Neural cell (in vitro differentiated cells): ENCODE results near the gene SPOCD1. TPM values are rescaled to one million over a fixed set of nuclear protein-coding genes. Genes with fewer than 3 reads are reported as not detected.
A peak's percentile ranks its signal among the peaks of the same experiment; 100 is the strongest.

Experiments used
- H2AFZ ChIP-seq: fragments of 200-600, 300-800 bp; sonication (generic), shearing (Covaris generic); 2 replicates; pipeline ENCODE4 v1.6.0; 2014; ENCODE audit warnings: low read depth, mild to moderate bottlenecking, antibody characterized with exemption, low read length, moderate library complexity
- H3F3A ChIP-seq: fragments of 200-600 bp; shearing (Covaris generic); 2 replicates; pipeline ENCODE4 v1.6.1; 2016; ENCODE audit warnings: mild to moderate bottlenecking, moderate library complexity, mixed read lengths, antibody characterized with exemption, low read length; ENCODE audit not compliant: insufficient read depth, poor library complexity, severe bottlenecking
- H3K27ac ChIP-seq: fragments of 200-600, 300-800 bp; sonication (generic), shearing (Covaris generic); 2 replicates; pipeline ENCODE4 v1.5.1; 2014; ENCODE audit warnings: mild to moderate bottlenecking, low read length, moderate library complexity
- H3K27me3 ChIP-seq: fragments of 300-800, 200-600 bp; sonication (generic), shearing (Covaris generic); 2 replicates; pipeline ENCODE4 v1.6.0; 2014; ENCODE audit warnings: mild to moderate bottlenecking, low read depth, low read length, moderate library complexity; ENCODE audit not compliant: insufficient read depth
- H3K36me3 ChIP-seq: fragments of 300-800, 200-600 bp; sonication (generic), shearing (Covaris generic); 2 replicates; pipeline ENCODE4 v1.5.1; 2014; ENCODE audit warnings: mild to moderate bottlenecking, antibody characterized with exemption, low read length, moderate library complexity; ENCODE audit not compliant: insufficient read depth
- H3K4me2 ChIP-seq: fragments of 300-800, 200-600 bp; sonication (generic), shearing (Covaris generic); 2 replicates; pipeline ENCODE4 v1.6.0; 2014; ENCODE audit warnings: mild to moderate bottlenecking, low read length
- H3K4me3 ChIP-seq: fragments of 300-800, 200-600 bp; sonication (generic), shearing (Covaris generic); 2 replicates; pipeline ENCODE4 v1.5.1; 2014; ENCODE audit warnings: mild to moderate bottlenecking, low read length, moderate library complexity
- H3K79me2 ChIP-seq: fragments of 200-600 bp; shearing (Covaris generic); replicated peaks from 2 replicates; pipeline ENCODE4 v1.6.0; 2014; ENCODE audit warnings: mild to moderate bottlenecking, low read length, moderate library complexity; ENCODE audit not compliant: insufficient read depth
- H3K9ac ChIP-seq: fragments of 300-800, 200-600 bp; sonication (generic), shearing (Covaris generic); 2 replicates; pipeline ENCODE4 v1.6.1; 2016; ENCODE audit warnings: mild to moderate bottlenecking, low read length, mixed read lengths
- H3K9me2 ChIP-seq: fragments of 200-600 bp; shearing (Covaris generic); 2 replicates; pipeline ENCODE4 v1.6.1; 2016; ENCODE audit warnings: mild to moderate bottlenecking, low read length, mixed read lengths; ENCODE audit not compliant: insufficient read depth
- H3K9me3 ChIP-seq: fragments of 200-600, 300-800 bp; sonication (generic), shearing (Covaris generic); 2 replicates; pipeline ENCODE4 v1.6.1; 2016; ENCODE audit warnings: mild to moderate bottlenecking, mixed run types, low read length, moderate library complexity, mixed read lengths
- H4K20me1 ChIP-seq: fragments of 200-600 bp; shearing (Covaris generic); 2 replicates; pipeline ENCODE4 v1.6.1; 2016; ENCODE audit warnings: mild to moderate bottlenecking, mixed run types; ENCODE audit not compliant: insufficient read depth
- EP300 ChIP-seq: fragments of 450-650 bp; conservative IDR thresholded peaks from 2 replicates; pipeline ENCODE4 v1.6.1; 2014; ENCODE audit warnings: antibody characterized with exemption, mild to moderate bottlenecking, moderate library complexity; ENCODE audit not compliant: poor library complexity, severe bottlenecking
- EZH2 ChIP-seq: fragments of 200-600, 300-800 bp; shearing (Covaris generic), sonication (generic); IDR thresholded peaks from 2 replicates; pipeline ENCODE4 v1.6.1; 2014; ENCODE audit warnings: antibody characterized with exemption, low read length, borderline replicate concordance, mild to moderate bottlenecking; ENCODE audit not compliant: insufficient read depth, poor library complexity, severe bottlenecking
- MXI1 ChIP-seq: fragments of 450-650 bp; conservative IDR thresholded peaks from 2 replicates; pipeline ENCODE4 v1.6.1; 2014; ENCODE audit warnings: antibody characterized with exemption, mild to moderate bottlenecking; ENCODE audit not compliant: poor library complexity, severe bottlenecking
- POLR2AphosphoS5 ChIP-seq: IDR thresholded peaks from 2 replicates; pipeline ENCODE4 v1.6.1; 2012
- RAD21 ChIP-seq: fragments of 450-650 bp; conservative IDR thresholded peaks from 2 replicates; pipeline ENCODE4 v1.6.1; 2014; ENCODE audit warnings: antibody characterized with exemption, mild to moderate bottlenecking, moderate library complexity
- SMC3 ChIP-seq: fragments of 450-650 bp; conservative IDR thresholded peaks from 2 replicates; pipeline ENCODE4 v1.6.1; 2014; ENCODE audit warnings: antibody characterized with exemption, mild to moderate bottlenecking, moderate library complexity; ENCODE audit not compliant: poor library complexity
- TAF1 ChIP-seq: IDR thresholded peaks from 2 replicates; pipeline ENCODE4 v1.6.1; 2012; ENCODE audit warnings: low read depth
- polyA plus RNA-seq: library from polyadenylated mRNA; depleted of rRNA; stranded (reverse); fragments of >200 nt; gene quantifications from 2 replicates; pipeline ENCODE4 v1.2.3, GENCODE V29; 2014
- TF ChIP-seq, protein P1 (sequence below): fragments of 450-650 bp; IDR thresholded peaks from 2 replicates; pipeline ENCODE4 v1.5.1; 2014; ENCODE audit warnings: antibody characterized with exemption, mild to moderate bottlenecking, moderate library complexity; ENCODE audit not compliant: poor library complexity, severe bottlenecking
- TF ChIP-seq, protein P2 (sequence below): IDR thresholded peaks from 2 replicates; pipeline ENCODE4 v1.6.1; 2012; ENCODE audit warnings: borderline replicate concordance

Gene SPOCD1
- polyA plus RNA-seq, 1 donor from 2014 or later, result not detected

GRCh38 chr1:31787786-31788137 lies 28.1 kb downstream of the SPOCD1 start:
- Histone ChIP-seq H3K27ac (no peak overlapping the region), H3K9me2 (no peaks in the 10 kb centered on the region), H3K4me2 (no peak overlapping the region), H3K27me3 (no peaks in the 10 kb centered on the region), H3F3A (no peaks in the 10 kb centered on the region), H3K9me3 (no peaks in the 10 kb centered on the region), H3K36me3 (no peaks in the 10 kb centered on the region), H4K20me1 (no peaks in the 10 kb centered on the region), H3K4me3 (peak overlapping the region; percentile 72), H3K79me2 (no peaks in the 10 kb centered on the region), H3K9ac (peak overlapping the region; percentile 70), H2AFZ (no peak overlapping the region)
- TF ChIP-seq, protein P1, sequence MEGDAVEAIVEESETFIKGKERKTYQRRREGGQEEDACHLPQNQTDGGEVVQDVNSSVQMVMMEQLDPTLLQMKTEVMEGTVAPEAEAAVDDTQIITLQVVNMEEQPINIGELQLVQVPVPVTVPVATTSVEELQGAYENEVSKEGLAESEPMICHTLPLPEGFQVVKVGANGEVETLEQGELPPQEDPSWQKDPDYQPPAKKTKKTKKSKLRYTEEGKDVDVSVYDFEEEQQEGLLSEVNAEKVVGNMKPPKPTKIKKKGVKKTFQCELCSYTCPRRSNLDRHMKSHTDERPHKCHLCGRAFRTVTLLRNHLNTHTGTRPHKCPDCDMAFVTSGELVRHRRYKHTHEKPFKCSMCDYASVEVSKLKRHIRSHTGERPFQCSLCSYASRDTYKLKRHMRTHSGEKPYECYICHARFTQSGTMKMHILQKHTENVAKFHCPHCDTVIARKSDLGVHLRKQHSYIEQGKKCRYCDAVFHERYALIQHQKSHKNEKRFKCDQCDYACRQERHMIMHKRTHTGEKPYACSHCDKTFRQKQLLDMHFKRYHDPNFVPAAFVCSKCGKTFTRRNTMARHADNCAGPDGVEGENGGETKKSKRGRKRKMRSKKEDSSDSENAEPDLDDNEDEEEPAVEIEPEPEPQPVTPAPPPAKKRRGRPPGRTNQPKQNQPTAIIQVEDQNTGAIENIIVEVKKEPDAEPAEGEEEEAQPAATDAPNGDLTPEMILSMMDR, result no peak
- TF ChIP-seq SMC3, result no peak
- TF ChIP-seq POLR2AphosphoS5, result no peak
- TF ChIP-seq EP300, result no peak

- Histone ChIP-seq H3K27ac (no peak overlapping the region), H3K27me3 (no peaks in the 10 kb centered on the region)
- TF ChIP-seq EZH2 (no peak), SMC3 (no peak), RAD21 (no peak), MXI1 (no peak), POLR2AphosphoS5 (no peak), EP300 (no peak), TAF1 (no peak)
- TF ChIP-seq, protein P1, result no peak
- TF ChIP-seq, protein P2, sequence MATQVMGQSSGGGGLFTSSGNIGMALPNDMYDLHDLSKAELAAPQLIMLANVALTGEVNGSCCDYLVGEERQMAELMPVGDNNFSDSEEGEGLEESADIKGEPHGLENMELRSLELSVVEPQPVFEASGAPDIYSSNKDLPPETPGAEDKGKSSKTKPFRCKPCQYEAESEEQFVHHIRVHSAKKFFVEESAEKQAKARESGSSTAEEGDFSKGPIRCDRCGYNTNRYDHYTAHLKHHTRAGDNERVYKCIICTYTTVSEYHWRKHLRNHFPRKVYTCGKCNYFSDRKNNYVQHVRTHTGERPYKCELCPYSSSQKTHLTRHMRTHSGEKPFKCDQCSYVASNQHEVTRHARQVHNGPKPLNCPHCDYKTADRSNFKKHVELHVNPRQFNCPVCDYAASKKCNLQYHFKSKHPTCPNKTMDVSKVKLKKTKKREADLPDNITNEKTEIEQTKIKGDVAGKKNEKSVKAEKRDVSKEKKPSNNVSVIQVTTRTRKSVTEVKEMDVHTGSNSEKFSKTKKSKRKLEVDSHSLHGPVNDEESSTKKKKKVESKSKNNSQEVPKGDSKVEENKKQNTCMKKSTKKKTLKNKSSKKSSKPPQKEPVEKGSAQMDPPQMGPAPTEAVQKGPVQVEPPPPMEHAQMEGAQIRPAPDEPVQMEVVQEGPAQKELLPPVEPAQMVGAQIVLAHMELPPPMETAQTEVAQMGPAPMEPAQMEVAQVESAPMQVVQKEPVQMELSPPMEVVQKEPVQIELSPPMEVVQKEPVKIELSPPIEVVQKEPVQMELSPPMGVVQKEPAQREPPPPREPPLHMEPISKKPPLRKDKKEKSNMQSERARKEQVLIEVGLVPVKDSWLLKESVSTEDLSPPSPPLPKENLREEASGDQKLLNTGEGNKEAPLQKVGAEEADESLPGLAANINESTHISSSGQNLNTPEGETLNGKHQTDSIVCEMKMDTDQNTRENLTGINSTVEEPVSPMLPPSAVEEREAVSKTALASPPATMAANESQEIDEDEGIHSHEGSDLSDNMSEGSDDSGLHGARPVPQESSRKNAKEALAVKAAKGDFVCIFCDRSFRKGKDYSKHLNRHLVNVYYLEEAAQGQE, result no peak
These were observed 28.6 kb downstream of the SPOCD1 start for GRCh38 chr1:31787261-31787660.

More at GRCh38 chr1:31787261-31787660, 28.6 kb downstream of the SPOCD1 start:
- Histone ChIP-seq H3K36me3 (no peaks in the 10 kb centered on the region), H3F3A (no peaks in the 10 kb centered on the region), H2AFZ (no peak overlapping the region), H3K79me2 (no peaks in the 10 kb centered on the region), H3K4me2 (no peak overlapping the region), H3K9me2 (no peaks in the 10 kb centered on the region), H3K4me3 (no peak overlapping the region), H4K20me1 (no peaks in the 10 kb centered on the region), H3K9me3 (no peaks in the 10 kb centered on the region), H3K9ac (no peak overlapping the region)
